Measurements from ENCODE around the gene MFSD6L. TPM values are rescaled to one million over a fixed set of nuclear protein-coding genes. Genes with fewer than 3 reads are reported as not detected.

Gene MFSD6L
- total RNA-seq, 1 donor from 2014 or later, result 0.95 TPM

GRCh38 chr17:8747742-8748141, 51.4 kb downstream of the MFSD6L start:
- Histone ChIP-seq H3K4me1 (peaks cover 6% of the 10 kb centered on the region), H3K27ac (no peak overlapping the region), H3K36me3 (no peaks in the 10 kb centered on the region), H3K27me3 (ENCODE audit: low read depth) (peaks cover 3% of the 10 kb centered on the region), H3K4me3 (no peak overlapping the region), H3K9me3 (no peaks in the 10 kb centered on the region)
- intact Hi-C loops (cut with DNase I), result loop anchor here (5.0 kb wide), 1 partner anchor 175 kb away; no protein-coding TSS in a partner anchor
- TF ChIP-seq CTCF (IDR thresholded peaks at IDR 0.05), result no peak
- DNase-seq (no peak), ATAC-seq (no peak)

Other genes with a start within 250 kb of the MFSD6L start
- 83.3 TPM for gene MYH10, start 168.6 kb downstream of the MFSD6L start, total RNA-seq
- not detected for gene CCDC42, start 54.5 kb downstream of the MFSD6L start, total RNA-seq
- not detected for gene SPDYE4, start 40.8 kb downstream of the MFSD6L start, total RNA-seq
- 2.5 TPM for gene PIK3R6, start 68.3 kb upstream of the MFSD6L start, total RNA-seq
- 44.0 TPM for gene PIK3R5, start 166.3 kb upstream of the MFSD6L start, total RNA-seq
- gene NTN1, start 222.1 kb upstream of the MFSD6L start, total RNA-seq, result 7.8 TPM

Measured in lower lobe of right lung (tissue), 2 donors.